ENCODE measurements around the gene CSNK2A1.

CSNK2A1 gene

GRCh38 chr20:472889-473292 is 70.7 kb downstream of the CSNK2A1 start:
- no peak overlapping the region for H3K4me2 ChIP-seq (ENCODE audit: low read length)
- no peaks in the 10 kb centered on the region for H3K4me1 ChIP-seq (ENCODE audit: low read length)
- no peak overlapping the region for H3K9ac ChIP-seq (ENCODE audit: low read length)
- no peaks in the 10 kb centered on the region for H3K27me3 ChIP-seq (ENCODE audit: low read depth, low read length)
- H2AFZ ChIP-seq (ENCODE audit: low read depth, low read length) = no peak overlapping the region
- no peaks in the 10 kb centered on the region for H3K79me2 ChIP-seq (ENCODE audit: low read length)
- no peak overlapping the region for H3K4me3 ChIP-seq (ENCODE audit: low read length)
- H3K27ac ChIP-seq (ENCODE audit: low read length) = no peak overlapping the region
- H3K9me3 ChIP-seq (ENCODE audit: insufficient read depth, low read length) = peaks cover 9% of the 10 kb centered on the region
- H3K36me3 ChIP-seq (replicated peaks; ENCODE audit: low read depth, low read length) = peaks cover 40% of the 10 kb centered on the region
- H4K20me1 ChIP-seq (ENCODE audit: insufficient read depth, low read length) = no peaks in the 10 kb centered on the region
- TF ChIP-seq CTCF (IDR thresholded peaks at IDR 0.05; ENCODE audit: low read depth, low read length) (no peak), EZH2phosphoT487 (IDR thresholded peaks at IDR 0.05; ENCODE audit: low read depth) (no peak)

DNA sequence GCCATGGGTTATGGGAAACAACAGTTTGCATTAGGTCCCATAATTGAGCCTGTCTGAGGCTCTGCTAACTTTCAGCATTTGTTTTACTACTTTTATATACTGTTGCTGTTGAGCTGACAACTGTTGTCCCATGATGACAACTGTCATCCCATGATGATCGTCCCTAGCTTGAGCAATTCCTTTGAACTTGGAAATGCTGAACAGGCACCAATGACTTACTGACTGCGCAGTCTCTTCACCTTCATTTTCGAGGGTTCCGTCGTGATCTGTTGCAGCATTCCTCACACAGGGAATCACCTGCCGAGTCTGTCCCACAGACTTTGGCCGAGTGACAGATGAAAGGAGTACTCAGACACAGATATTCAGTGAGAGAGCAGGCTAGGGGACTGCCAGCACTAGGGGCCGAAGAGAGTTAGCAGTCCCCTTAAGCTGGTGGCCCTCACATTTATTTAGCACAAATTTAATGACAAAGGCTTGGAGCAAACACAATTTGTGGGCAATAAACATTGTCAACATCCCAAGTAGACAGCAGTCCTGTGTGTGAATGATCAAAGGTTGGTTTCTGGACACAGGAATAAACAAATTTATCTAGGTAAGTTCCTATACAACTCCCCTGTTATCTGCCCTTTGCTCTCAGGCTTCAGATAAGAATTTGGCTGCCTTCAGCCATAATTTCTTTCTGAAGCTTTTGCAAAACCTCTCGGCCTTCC is 71.3 kb downstream of the CSNK2A1 start:
- Histone ChIP-seq H3K9me3 (ENCODE audit: insufficient read depth, low read length) (peaks cover 14% of the 10 kb centered on the region), H3K9ac (ENCODE audit: low read length) (no peak overlapping the region), H3K4me1 (ENCODE audit: low read length) (no peaks in the 10 kb centered on the region), H4K20me1 (ENCODE audit: insufficient read depth, low read length) (no peaks in the 10 kb centered on the region), H3K36me3 (replicated peaks; ENCODE audit: low read depth, low read length) (peaks cover 34% of the 10 kb centered on the region), H3K4me2 (ENCODE audit: low read length) (no peak overlapping the region), H3K4me3 (ENCODE audit: low read length) (no peak overlapping the region), H3K27me3 (ENCODE audit: low read depth, low read length) (no peaks in the 10 kb centered on the region), H3K79me2 (ENCODE audit: low read length) (no peaks in the 10 kb centered on the region), H2AFZ (ENCODE audit: low read depth, low read length) (no peak overlapping the region), H3K27ac (ENCODE audit: low read length) (no peak overlapping the region)
- TF ChIP-seq EZH2phosphoT487 (IDR thresholded peaks at IDR 0.05; ENCODE audit: low read depth) = no peak
- TF ChIP-seq CTCF (IDR thresholded peaks at IDR 0.05; ENCODE audit: low read depth, low read length) = no peak

GRCh38 chr20:469746-470490 is 73.7 kb downstream of the CSNK2A1 start:
- TF ChIP-seq CTCF (IDR thresholded peaks at IDR 0.05; ENCODE audit: low read depth, low read length) (no peak), EZH2phosphoT487 (IDR thresholded peaks at IDR 0.05; ENCODE audit: low read depth) (no peak)
- H3K4me3 ChIP-seq (ENCODE audit: low read length) = no peak overlapping the region
- no peak overlapping the region for H2AFZ ChIP-seq (ENCODE audit: low read depth, low read length)
- no peak overlapping the region for H3K4me2 ChIP-seq (ENCODE audit: low read length)
- H4K20me1 ChIP-seq (ENCODE audit: insufficient read depth, low read length) = no peaks in the 10 kb centered on the region
- no peaks in the 10 kb centered on the region for H3K79me2 ChIP-seq (ENCODE audit: low read length)
- peaks cover 16% of the 10 kb centered on the region for H3K9me3 ChIP-seq (ENCODE audit: insufficient read depth, low read length)
- H3K36me3 ChIP-seq (replicated peaks; ENCODE audit: low read depth, low read length) = peaks cover 25% of the 10 kb centered on the region
- no peaks in the 10 kb centered on the region for H3K27me3 ChIP-seq (ENCODE audit: low read depth, low read length)
- no peaks in the 10 kb centered on the region for H3K4me1 ChIP-seq (ENCODE audit: low read length)
- H3K9ac ChIP-seq (ENCODE audit: low read length) = no peak overlapping the region
- H3K27ac ChIP-seq (ENCODE audit: low read length) = no peak overlapping the region

DNA sequence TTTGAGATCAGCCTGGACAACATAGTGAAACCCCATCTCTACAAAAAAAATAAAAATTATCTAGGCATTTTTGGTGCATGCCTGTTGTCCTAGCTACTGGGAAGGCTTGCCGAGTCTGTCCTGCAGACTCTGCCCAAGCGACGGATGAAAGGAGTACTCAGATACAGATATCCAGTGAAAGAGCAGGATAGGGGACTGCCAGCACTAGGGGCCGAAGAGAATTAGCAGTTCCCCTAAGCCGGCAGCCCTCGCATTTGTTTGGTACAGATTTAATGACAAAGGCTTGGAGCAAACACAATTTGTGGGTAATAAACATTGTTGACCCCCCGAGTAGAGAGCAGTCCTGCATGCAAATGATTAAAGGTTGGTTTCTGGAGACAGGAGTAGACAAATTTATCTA is 75.8 kb downstream of the CSNK2A1 start:
- H3K9ac ChIP-seq (ENCODE audit: low read length) = no peak overlapping the region
- no peak for TF ChIP-seq EZH2phosphoT487 (IDR thresholded peaks at IDR 0.05; ENCODE audit: low read depth)
- no peak for TF ChIP-seq CTCF (IDR thresholded peaks at IDR 0.05; ENCODE audit: low read depth, low read length)

More for the DNA sequence above, 75.8 kb downstream of the CSNK2A1 start:
- Histone ChIP-seq H3K27ac (ENCODE audit: low read length) (no peak overlapping the region), H3K4me2 (ENCODE audit: low read length) (no peak overlapping the region), H3K4me3 (ENCODE audit: low read length) (no peak overlapping the region), H3K79me2 (ENCODE audit: low read length) (no peaks in the 10 kb centered on the region), H4K20me1 (ENCODE audit: insufficient read depth, low read length) (no peaks in the 10 kb centered on the region), H3K4me1 (ENCODE audit: low read length) (peaks cover 6% of the 10 kb centered on the region), H3K27me3 (ENCODE audit: low read depth, low read length) (no peaks in the 10 kb centered on the region), H2AFZ (ENCODE audit: low read depth, low read length) (no peak overlapping the region), H3K9me3 (ENCODE audit: insufficient read depth, low read length) (peaks cover 16% of the 10 kb centered on the region), H3K36me3 (replicated peaks; ENCODE audit: low read depth, low read length) (peaks cover 9% of the 10 kb centered on the region)
